SIG-M5 treated with dmso at 0.1 percent for 504 hours (cell line): ENCODE measurements around the gene TPD52L1.

Experiments
- DNase-seq: peaks from one replicate; lab custom pipeline; 2025; ENCODE audit not compliant: unreplicated experiment; lab: John Stamatoyannopoulos, UW

TPD52L1 gene

GRCh38 chr6:125233202-125233601, 79.6 kb downstream of the TPD52L1 start:
- no peak for DNase-seq

- DNase-seq = peak; percentile 35
These were observed 83.2 kb downstream of the TPD52L1 start for GRCh38 chr6:125236536-125237327.

- no peak for DNase-seq
These were observed 84.2 kb downstream of the TPD52L1 start for GRCh38 chr6:125237764-125238163.

GRCh38 chr6:125245109-125245508, 91.5 kb downstream of the TPD52L1 start:
- DNase-seq = no peak

GRCh38 chr6:125245523-125246264, 92.1 kb downstream of the TPD52L1 start:
- DNase-seq = no peak

- DNase-seq = no peak
These were observed 93.0 kb downstream of the TPD52L1 start for GRCh38 chr6:125246566-125246965.

GRCh38 chr6:125248136-125248535, 94.6 kb downstream of the TPD52L1 start:
- no peak for DNase-seq

- DNase-seq = no peak
These were observed 96.9 kb downstream of the TPD52L1 start for GRCh38 chr6:125250511-125250910.

- DNase-seq = no peak
These were observed 98.1 kb downstream of the TPD52L1 start for GRCh38 chr6:125251516-125252220.

- DNase-seq = no peak
These were observed 99.3 kb downstream of the TPD52L1 start for GRCh38 chr6:125252891-125253290.

- DNase-seq = no peak
These were observed 100.3 kb downstream of the TPD52L1 start for GRCh38 chr6:125253881-125254280.

GRCh38 chr6:125254321-125254720, 100.7 kb downstream of the TPD52L1 start:
- DNase-seq = no peak

GRCh38 chr6:125255201-125255600, 101.6 kb downstream of the TPD52L1 start:
- DNase-seq = no peak

GRCh38 chr6:125257351-125257750, 103.8 kb downstream of the TPD52L1 start:
- DNase-seq = no peak

GRCh38 chr6:125258651-125259353, 105.2 kb downstream of the TPD52L1 start:
- DNase-seq = peak; percentile 55

GRCh38 chr6:125259354-125259736, 105.8 kb downstream of the TPD52L1 start:
- DNase-seq = no peak

- no peak for DNase-seq
These were observed 108.7 kb downstream of the TPD52L1 start for GRCh38 chr6:125262016-125263013.

- no peak for DNase-seq
These were observed 110.9 kb downstream of the TPD52L1 start for GRCh38 chr6:125264476-125264875.

- no peak for DNase-seq
These were observed 114.4 kb downstream of the TPD52L1 start for GRCh38 chr6:125267806-125268523.
